SK-N-SH (cell line): Measurements from ENCODE around the gene OSCAR.

Experiments used
- CTCF ChIP-seq: fragments of 200-600 bp; sonication (generic); IDR thresholded peaks from 2 replicates; pipeline ENCODE4 v1.6.1; 2017; ENCODE audit warnings: antibody characterized with exemption, mild to moderate bottlenecking, moderate library complexity
- IRF3 ChIP-seq: fragments of 150-350 bp; IDR thresholded peaks from 2 replicates; pipeline ENCODE4 v1.6.1; 2016; ENCODE audit warnings: mild to moderate bottlenecking, low read depth, low read length
- POLR2AphosphoS5 ChIP-seq: IDR thresholded peaks from 2 replicates; pipeline ENCODE4 v1.6.1; 2012; ENCODE audit warnings: low read depth, low read length
- RCOR1 ChIP-seq: fragments of 150-350 bp; IDR thresholded peaks from 2 replicates; pipeline ENCODE4 v1.6.1; 2017; ENCODE audit warnings: antibody characterized with exemption, low read length
- REST ChIP-seq: IDR thresholded peaks from 2 replicates; pipeline ENCODE4 v1.6.1; 2012; ENCODE audit warnings: mild to moderate bottlenecking, low read depth, low read length, moderate library complexity
- SMC3 ChIP-seq: IDR thresholded peaks from 2 replicates; pipeline ENCODE4 v1.6.1; 2012; ENCODE audit warnings: low read depth, low read length, improper control_type of control experiment
- TAF1 ChIP-seq: IDR thresholded peaks from 2 replicates; pipeline ENCODE4 v1.6.1; 2012; ENCODE audit warnings: low read depth, mild to moderate bottlenecking, low read length, moderate library complexity, borderline replicate concordance
- TF ChIP-seq, protein P1 (sequence below): IDR thresholded peaks from 2 replicates; pipeline ENCODE4 v1.4.0; 2012; ENCODE audit warnings: low read depth, borderline replicate concordance

GRCh38 chr19:54094426-54095000, 6.1 kb downstream of the OSCAR start:
- no peak for TF ChIP-seq CTCF
- TF ChIP-seq, protein P1, sequence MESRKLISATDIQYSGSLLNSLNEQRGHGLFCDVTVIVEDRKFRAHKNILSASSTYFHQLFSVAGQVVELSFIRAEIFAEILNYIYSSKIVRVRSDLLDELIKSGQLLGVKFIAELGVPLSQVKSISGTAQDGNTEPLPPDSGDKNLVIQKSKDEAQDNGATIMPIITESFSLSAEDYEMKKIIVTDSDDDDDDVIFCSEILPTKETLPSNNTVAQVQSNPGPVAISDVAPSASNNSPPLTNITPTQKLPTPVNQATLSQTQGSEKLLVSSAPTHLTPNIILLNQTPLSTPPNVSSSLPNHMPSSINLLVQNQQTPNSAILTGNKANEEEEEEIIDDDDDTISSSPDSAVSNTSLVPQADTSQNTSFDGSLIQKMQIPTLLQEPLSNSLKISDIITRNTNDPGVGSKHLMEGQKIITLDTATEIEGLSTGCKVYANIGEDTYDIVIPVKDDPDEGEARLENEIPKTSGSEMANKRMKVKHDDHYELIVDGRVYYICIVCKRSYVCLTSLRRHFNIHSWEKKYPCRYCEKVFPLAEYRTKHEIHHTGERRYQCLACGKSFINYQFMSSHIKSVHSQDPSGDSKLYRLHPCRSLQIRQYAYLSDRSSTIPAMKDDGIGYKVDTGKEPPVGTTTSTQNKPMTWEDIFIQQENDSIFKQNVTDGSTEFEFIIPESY: no peak
- no peak for TF ChIP-seq SMC3
- TF ChIP-seq REST: no peak
- TF ChIP-seq RCOR1: no peak
- no peak for TF ChIP-seq IRF3
- no peak for TF ChIP-seq POLR2AphosphoS5
- TF ChIP-seq TAF1: no peak
